ENCODE measurements around the gene GLOD5. TPM values are rescaled to one million over a fixed set of nuclear protein-coding genes. Genes with fewer than 3 reads are reported as not detected.

GLOD5 gene
- not detected for total RNA-seq
- long read RNA-seq, donor 1: 0 reads
- long read RNA-seq, donor 2: 0 reads

DNA sequence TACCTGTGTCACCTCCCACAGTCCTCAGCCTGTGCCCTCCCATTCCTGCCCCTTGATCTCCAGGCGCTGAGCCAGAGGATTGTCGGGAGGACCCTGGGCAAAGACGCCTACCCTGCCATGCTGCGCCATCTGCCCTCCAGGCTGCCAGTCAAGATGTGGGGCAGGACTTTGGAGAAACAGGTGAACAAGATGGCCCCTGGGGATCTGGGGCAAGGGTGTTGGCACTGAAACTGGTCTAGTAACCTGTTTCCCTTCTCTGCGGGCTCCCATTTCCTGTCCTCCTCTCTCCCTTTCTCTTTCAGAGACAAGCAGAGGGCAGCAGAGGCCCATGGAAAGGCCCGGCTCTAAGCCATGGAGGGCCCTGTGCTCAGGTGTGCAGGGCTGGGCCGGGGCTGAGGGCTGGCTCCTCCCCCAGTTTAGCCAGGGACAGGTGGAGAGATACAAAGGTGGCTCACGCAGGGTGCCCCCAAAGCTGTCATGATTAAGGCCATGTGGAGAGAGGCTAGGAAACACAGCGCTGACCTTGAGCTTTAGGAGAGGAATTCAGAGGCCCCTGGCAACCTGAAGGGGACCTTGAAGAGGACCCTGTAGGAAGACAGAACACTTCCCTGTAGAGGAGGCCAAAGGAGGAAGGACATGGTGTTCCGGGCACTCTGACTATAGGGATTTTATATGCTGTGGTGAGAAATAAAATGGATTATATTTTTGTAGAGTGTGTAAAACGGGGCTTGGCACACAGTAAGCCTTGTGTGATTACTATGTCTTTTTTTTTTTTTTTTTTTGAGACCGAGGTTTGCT is at the start of gene GLOD5:
TSS of gene GLOD5 (plus strand) at position 74 of the 798 bp plus-strand sequence. CDS start at position 118, 44 bp downstream.
- peak; percentile 50 for DNase-seq (ENCODE audit: low spot score)
- intact Hi-C loops (cut with DNase I): no loop called here

GRCh38 chrX:48711929-48712505 is 49.5 kb upstream of the GLOD5 start:
- DNase-seq (ENCODE audit: low spot score): no peak
- intact Hi-C loops (cut with DNase I): no loop called here

GRCh38 chrX:48713847-48714246 is 47.7 kb upstream of the GLOD5 start:
- no peak for DNase-seq (ENCODE audit: low spot score)
- intact Hi-C loops (cut with DNase I): no loop called here

DNA sequence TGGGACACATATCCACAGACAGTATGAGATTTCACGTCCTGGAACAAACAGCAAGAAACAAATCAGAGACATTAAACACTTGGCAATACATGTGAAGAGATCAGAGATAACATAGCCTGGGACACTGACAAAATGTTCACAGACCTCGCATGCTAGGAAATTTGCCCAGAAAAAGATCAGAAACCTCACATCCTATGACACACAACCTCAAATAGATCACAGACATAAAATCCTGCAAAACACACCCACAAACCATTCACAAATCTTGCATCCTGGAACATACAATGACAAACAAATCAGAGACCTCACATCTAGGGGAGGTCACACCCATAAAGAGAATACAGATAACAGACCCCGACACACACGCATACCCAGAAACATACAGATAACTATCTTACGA is 47.0 kb upstream of the GLOD5 start:
- no peak for DNase-seq (ENCODE audit: low spot score)
- intact Hi-C loops (cut with DNase I): no loop called here

- intact Hi-C loops (cut with DNase I): no loop called here
- DNase-seq (ENCODE audit: low spot score): no peak
Measured at GRCh38 chrX:48715072-48715471, 46.5 kb upstream of the GLOD5 start.

GRCh38 chrX:48715876-48716502 is 45.6 kb upstream of the GLOD5 start:
- intact Hi-C loops (cut with DNase I): no loop called here
- DNase-seq (ENCODE audit: low spot score): no peak

- no peak for DNase-seq (ENCODE audit: low spot score)
- intact Hi-C loops (cut with DNase I): no loop called here
Measured at GRCh38 chrX:48719958-48720357, 41.6 kb upstream of the GLOD5 start.

DNA sequence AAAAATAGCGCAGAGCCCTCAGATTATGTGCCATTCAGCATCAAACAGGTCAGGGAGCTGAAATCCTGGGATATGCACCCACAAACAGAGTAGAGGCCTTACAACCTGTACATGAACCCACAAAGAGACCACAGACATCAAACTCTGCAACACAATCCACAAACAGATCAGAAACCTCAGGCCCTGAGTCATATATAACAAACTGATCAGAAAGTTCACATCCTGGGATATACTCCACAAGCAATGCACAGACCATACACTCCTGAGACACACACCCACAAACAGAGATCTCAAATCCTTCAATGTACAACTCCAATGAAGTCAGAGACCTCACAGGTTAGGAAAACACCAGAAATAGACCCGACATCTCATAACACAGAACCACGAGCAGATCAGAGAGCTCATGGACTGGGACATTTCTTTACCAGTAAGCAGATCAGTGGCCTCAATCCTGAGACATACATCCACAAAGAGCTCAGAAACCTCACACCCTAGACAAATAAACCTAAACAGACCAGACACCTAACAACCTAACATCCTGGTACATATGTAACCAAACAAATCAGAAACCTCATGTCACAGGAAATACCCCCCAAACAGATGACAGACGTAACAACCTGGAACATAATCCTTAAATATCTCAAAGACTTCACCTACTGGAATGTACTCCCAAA is 40.8 kb upstream of the GLOD5 start:
- intact Hi-C loops (cut with DNase I): no loop called here
- no peak for DNase-seq (ENCODE audit: low spot score)

- DNase-seq (ENCODE audit: low spot score): no peak
- intact Hi-C loops (cut with DNase I): no loop called here
Measured at GRCh38 chrX:48721916-48722315, 39.6 kb upstream of the GLOD5 start.

- intact Hi-C loops (cut with DNase I): no loop called here
- no peak for DNase-seq (ENCODE audit: low spot score)
Measured at GRCh38 chrX:48726596-48726995, 35.0 kb upstream of the GLOD5 start.

- intact Hi-C loops (cut with DNase I): loop anchor here in 1 of 2 donors (1.0 kb wide), 1 partner anchor 27 kb away; no protein-coding TSS in a partner anchor
- DNase-seq (ENCODE audit: low spot score): no peak
Measured at GRCh38 chrX:48728653-48729052, 32.9 kb upstream of the GLOD5 start.

DNA sequence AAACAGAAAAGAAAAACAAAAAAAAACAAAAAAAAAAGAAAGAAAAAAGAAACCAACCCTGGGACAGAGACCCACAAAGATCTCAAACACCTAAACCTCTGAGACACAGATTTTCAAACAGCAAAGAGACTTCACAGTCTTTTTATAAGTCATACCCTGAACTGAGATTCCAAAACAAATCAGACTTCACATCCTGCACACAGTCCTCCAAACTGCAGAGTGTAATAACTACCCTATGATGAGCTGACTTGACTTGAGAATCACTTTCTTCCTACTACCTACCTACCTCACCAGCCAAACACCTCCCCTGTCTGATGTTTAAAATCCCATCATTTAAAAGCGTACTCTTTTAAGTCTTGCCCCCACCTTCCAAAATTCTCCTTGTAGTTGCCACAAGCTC is 25.2 kb upstream of the GLOD5 start:
- intact Hi-C loops (cut with DNase I): no loop called here
- no peak for DNase-seq (ENCODE audit: low spot score)

DNA sequence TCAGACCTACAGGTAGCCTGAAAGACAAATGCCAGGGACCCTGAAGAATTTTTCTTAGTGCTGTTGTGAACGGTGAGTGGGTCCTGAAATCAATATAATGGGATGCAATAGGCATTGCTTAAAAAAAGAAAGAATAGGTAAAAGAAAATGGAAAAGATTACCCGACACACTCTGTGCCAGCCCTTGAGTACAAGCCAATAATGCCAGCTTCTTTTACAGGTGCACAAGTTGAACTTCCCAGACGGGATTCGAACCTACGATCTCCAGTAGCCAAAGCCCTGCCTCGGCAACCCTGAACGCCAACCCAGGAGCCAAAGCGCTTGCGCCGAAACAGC is 24.7 kb upstream of the GLOD5 start:
- no peak for DNase-seq (ENCODE audit: low spot score)
- intact Hi-C loops (cut with DNase I): no loop called here

GRCh38 chrX:48737213-48737938 is 24.2 kb upstream of the GLOD5 start:
- DNase-seq (ENCODE audit: low spot score): peak; percentile 97
- intact Hi-C loops (cut with DNase I): no loop called here

- no peak for DNase-seq (ENCODE audit: low spot score)
- intact Hi-C loops (cut with DNase I): no loop called here
Measured at GRCh38 chrX:48737940-48738339, 23.6 kb upstream of the GLOD5 start.

- DNase-seq (ENCODE audit: low spot score): peak; percentile 64
- intact Hi-C loops (cut with DNase I): no loop called here
Measured at GRCh38 chrX:48741834-48742233, 19.7 kb upstream of the GLOD5 start.

DNA sequence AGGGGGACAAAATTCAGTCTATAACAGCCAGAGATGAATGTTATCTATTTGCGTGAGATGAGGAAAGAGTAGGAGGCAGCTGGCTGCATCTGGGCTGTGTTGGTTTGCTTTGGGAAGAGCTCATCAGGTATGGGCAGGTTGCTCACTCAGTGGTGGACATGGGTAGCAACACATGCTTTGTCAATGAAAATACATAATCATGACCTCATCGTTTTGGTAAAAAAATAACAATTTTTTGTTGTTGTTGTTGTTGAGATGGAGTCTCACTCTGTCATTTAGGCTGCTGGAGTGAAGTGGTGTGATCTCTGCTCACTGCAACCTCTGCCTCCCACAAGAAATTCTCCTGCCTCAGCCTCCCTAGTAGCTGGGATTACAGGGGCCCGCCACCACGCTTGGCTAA is 16.3 kb upstream of the GLOD5 start:
- no peak for DNase-seq (ENCODE audit: low spot score)
- intact Hi-C loops (cut with DNase I): no loop called here

- DNase-seq (ENCODE audit: low spot score): peak; percentile 50
- intact Hi-C loops (cut with DNase I): no loop called here
Measured at GRCh38 chrX:48747415-48748016, 14.0 kb upstream of the GLOD5 start.

GRCh38 chrX:48749182-48749581 is 12.4 kb upstream of the GLOD5 start:
- DNase-seq (ENCODE audit: low spot score): no peak
- intact Hi-C loops (cut with DNase I): no loop called here

Measured in posterior vena cava (tissue), 2 donors.